Fibroblast of pulmonary artery (primary cell): Measurements from ENCODE around the gene OSBPL9.

Experiments used
- DNase-seq: peaks from one replicate; pipeline ENCODE4 v3.0.0-alpha.2; 2010; ENCODE audit warnings: low read depth
- H3K4me3 ChIP-seq: replicated peaks from 2 replicates; pipeline ENCODE4 v1.5.1; 2011; ENCODE audit warnings: low read depth, mild to moderate bottlenecking, control low read depth, low read length, moderate library complexity
- CTCF ChIP-seq: IDR thresholded peaks from 2 replicates; pipeline ENCODE4 v1.5.1; 2011; ENCODE audit warnings: mild to moderate bottlenecking, control low read depth, low read length, inconsistent platforms; ENCODE audit errors: missing control alignments

OSBPL9 gene

GRCh38 chr1:51752073-51752948 is 135.4 kb downstream of the OSBPL9 start:
- DNase-seq, result no peak
- no peak overlapping the region for H3K4me3 ChIP-seq
- TF ChIP-seq CTCF, result no peak

GRCh38 chr1:51753969-51754368 is 137.1 kb downstream of the OSBPL9 start:
- no peak overlapping the region for H3K4me3 ChIP-seq
- no peak for DNase-seq
- no peak for TF ChIP-seq CTCF

- H3K4me3 ChIP-seq, result no peak overlapping the region
- TF ChIP-seq CTCF, result no peak
- no peak for DNase-seq
Measured at GRCh38 chr1:51754666-51755065, 137.8 kb downstream of the OSBPL9 start.

- no peak overlapping the region for H3K4me3 ChIP-seq
- no peak for TF ChIP-seq CTCF
- no peak for DNase-seq
Measured at GRCh38 chr1:51755437-51755836, 138.5 kb downstream of the OSBPL9 start.

- no peak for TF ChIP-seq CTCF
- no peak overlapping the region for H3K4me3 ChIP-seq
- DNase-seq, result no peak
Measured at GRCh38 chr1:51756290-51756689, 139.4 kb downstream of the OSBPL9 start.

GRCh38 chr1:51758310-51758709 is 141.4 kb downstream of the OSBPL9 start:
- no peak for TF ChIP-seq CTCF
- no peak overlapping the region for H3K4me3 ChIP-seq
- DNase-seq, result no peak

GRCh38 chr1:51760872-51761271 is 144.0 kb downstream of the OSBPL9 start:
- no peak for DNase-seq
- no peak for TF ChIP-seq CTCF
- H3K4me3 ChIP-seq, result no peak overlapping the region
